ENCODE data around the gene MSH5. TPM values are rescaled to one million over a fixed set of nuclear protein-coding genes. Genes with fewer than 3 reads are reported as not detected.

MSH5 gene
- total RNA-seq, 1 experiment from 2014 or later = 13.4 TPM

DNA sequence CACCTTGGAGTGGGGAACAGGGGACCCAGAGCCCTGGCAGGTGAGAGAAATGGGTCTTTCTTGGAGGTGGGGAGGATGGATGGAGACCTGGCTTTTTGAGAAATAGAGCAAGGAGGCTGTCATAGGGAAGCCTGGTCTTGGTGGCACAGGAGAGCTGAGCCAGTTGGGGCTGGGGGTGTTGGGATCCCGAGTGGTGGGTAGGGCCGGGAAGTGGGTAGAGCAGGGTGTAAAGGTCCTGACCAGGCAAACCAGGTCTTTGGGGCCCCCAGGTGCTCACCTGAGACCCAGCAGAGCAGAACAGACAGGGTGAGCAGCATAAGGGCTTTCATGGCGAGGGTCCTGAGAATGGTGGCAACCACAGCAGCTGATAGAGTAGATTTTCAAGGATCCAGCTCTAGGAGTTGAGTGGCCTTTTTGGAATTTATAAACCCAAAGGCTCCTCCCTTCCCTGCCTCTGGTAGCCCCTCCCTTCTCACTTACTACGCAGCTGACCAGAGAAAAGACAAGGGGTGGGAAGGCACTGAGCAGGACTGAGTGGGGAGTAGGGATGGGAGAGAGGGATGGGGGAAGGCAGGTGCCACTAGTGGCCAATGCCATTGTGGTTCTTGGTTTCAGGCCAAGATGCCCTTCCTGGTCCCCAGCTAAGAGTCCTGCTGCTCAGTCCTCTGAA, 18.3 kb upstream of the MSH5 start, which contains the start of gene LY6G6C:
Gene LY6G6C, minus strand, starts transcription at position 396 of the 670 bp plus-strand sequence. Its CDS starts 67 bp downstream, at position 329.
- no peak within 1 kb of the TSS for H3K4me3 ChIP-seq
- H3K9me3 ChIP-seq (replicated peaks) = no peaks in the 10 kb centered on the region
- no peak for DNase-seq

DNA sequence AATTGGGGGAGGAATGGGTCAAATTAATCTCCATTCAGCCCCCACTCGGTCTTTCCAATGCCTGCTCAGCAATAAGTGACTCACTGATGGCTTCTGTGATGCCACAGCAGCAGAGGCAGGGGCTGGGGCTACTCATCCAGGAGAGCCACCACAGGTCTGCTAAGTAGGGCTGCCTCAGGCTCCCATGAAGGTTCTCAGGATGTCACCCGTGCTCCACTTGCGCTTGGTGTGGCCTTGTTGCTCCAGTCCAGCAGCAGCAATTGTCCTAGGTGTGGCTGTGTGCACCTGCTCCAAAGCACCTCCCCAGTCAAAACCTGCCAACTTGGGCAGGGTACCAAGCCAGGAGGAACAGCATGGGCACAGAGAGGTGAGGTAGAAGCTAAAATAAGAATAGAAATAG, 17.6 kb upstream of the MSH5 start:
- H3K36me3 ChIP-seq = no peaks in the 10 kb centered on the region
- H3K4me3 ChIP-seq = no peak overlapping the region
- H3K27me3 ChIP-seq = no peaks in the 10 kb centered on the region
- no peaks in the 10 kb centered on the region for H3K9me3 ChIP-seq (replicated peaks)
- no peak for DNase-seq
- H3K4me1 ChIP-seq = no peaks in the 10 kb centered on the region
- H3K27ac ChIP-seq = no peak overlapping the region

More for the DNA sequence above, 18.3 kb upstream of the MSH5 start, which contains the start of gene LY6G6C:
- Histone ChIP-seq H3K4me1 (no peaks in the 10 kb centered on the region), H3K27me3 (no peaks in the 10 kb centered on the region), H3K36me3 (no peaks in the 10 kb centered on the region), H3K27ac (no peak within 1 kb of the TSS)

DNA sequence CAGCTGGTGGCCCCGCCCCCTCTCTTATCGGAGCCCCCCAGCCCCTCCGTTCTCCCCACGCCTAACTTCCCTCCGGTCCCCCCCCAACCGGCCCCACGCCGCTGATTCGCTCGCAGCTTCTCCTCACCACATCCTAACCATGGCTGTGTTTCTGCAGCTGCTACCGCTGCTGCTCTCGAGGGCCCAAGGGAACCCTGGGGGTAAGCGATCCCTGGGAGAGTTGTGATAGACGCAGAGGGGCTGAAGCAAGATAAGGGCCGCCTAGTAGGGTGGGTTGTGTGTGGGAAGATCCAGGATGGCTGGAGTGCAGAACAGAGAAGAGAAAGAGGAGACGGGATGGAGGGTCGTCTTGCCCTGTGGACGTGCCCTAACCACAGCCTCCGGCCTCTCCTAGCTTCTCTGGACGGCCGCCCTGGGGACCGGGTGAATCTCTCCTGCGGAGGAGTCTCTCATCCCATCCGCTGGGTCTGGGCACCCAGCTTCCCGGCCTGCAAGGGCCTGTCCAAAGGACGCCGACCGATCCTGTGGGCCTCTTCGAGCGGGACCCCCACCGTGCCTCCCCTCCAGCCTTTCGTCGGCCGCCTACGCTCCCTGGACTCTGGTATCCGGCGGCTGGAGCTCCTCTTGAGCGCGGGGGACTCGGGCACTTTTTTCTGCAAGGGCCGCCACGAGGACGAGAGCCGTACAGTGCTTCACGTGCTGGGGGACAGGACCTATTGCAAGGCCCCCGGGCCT, 16.4 kb upstream of the MSH5 start, which contains the start of gene MPIG6B:
Gene MPIG6B, plus strand, starts transcription at position 129 of the 735 bp plus-strand sequence. Its CDS starts 11 bp downstream, at position 140.
- H3K4me1 ChIP-seq = no peaks in the 10 kb centered on the region
- no peak within 1 kb of the TSS for H3K4me3 ChIP-seq
- H3K36me3 ChIP-seq = no peaks in the 10 kb centered on the region
- peak; percentile 71 to 73 for DNase-seq
- no peaks in the 10 kb centered on the region for H3K9me3 ChIP-seq (replicated peaks)
- H3K27ac ChIP-seq = no peak within 1 kb of the TSS
- H3K27me3 ChIP-seq = no peaks in the 10 kb centered on the region

DNA sequence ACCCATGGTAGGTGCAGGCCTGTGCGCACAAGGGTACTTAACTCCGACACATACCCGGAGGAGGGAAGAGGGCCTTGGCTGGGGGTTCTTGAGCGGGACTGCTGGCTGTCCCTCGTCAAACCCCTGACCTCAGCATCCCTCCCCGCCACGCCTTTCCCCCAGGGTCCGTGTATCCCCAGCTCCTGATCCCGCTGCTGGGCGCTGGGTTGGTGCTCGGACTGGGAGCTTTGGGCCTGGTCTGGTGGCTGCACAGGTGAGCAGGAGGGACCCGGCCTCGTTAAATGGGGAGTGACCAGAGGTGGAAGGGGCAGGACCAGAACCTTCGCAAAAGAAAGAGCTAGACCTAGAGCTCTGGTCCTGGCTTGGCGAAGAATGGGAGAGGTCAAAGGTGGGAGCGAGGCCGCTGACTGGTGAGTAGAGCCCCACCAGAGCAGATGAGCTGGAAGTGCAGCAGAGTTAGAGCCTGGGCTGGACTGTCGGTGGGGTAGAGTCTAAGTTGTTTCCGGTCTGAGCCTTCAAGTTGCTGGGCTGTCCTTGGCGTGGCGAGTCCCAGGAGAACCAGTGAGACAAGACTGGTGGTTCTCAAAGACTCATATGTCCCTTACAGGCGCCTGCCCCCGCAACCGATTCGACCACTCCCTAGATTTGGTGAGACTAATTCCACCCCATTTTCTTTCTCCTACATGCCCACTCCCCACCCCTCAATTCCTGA, 15.7 kb upstream of the MSH5 start:
- no peak overlapping the region for H3K27ac ChIP-seq
- H3K27me3 ChIP-seq = no peaks in the 10 kb centered on the region

DNA sequence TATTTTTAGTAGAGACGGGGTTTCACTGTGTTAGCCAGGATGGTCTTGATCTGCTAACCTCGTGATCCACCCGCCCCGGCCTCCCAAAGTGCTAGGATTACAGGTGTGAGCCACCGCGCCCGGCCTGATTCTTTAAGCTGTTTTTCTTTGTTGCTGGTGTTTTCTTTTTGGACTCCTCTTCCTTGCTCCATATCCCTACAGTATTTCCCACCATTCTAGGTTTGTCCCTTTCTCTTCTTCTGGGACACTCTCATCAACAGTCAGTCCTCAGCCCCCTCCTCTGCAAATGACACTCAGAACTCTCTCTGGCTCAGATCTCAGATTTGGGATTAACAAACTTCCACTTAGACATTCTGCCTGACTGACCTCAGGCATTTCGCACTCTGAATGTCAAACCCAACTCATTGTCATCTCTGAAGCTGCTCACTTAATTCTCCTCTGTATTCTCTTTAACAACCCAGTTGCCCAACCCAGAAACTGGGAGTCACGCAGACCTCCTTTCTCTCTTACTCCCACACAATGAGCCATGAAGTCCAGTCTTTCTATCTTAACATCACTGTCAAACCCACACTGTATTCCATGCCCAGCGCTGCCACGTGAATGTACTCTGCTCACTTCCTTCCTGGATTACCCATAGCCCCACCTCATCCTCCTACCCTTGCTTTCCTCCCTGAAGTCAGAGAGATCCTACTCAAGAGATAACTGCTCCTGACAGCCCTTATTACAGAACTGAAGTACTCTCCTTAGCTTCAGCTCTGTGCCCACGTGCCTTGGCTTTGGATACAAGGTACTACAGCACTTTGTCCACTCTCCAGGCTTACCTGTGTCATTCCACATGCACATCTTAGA, 14.1 kb upstream of the MSH5 start:
- DNase-seq = no peak
- Histone ChIP-seq H3K9me3 (replicated peaks) (no peaks in the 10 kb centered on the region), H3K27ac (no peak overlapping the region), H3K36me3 (peaks cover 2% of the 10 kb centered on the region; the same call in 1 of the 2 replicates), H3K4me3 (no peak overlapping the region), H3K4me1 (0 out of 2 replicates have a peak, but pooled peaks cover 4% of the 10 kb centered on the region), H3K27me3 (no peaks in the 10 kb centered on the region)

More for the DNA sequence above, 15.7 kb upstream of the MSH5 start:
- Histone ChIP-seq H3K9me3 (replicated peaks) (no peaks in the 10 kb centered on the region), H3K4me3 (no peak overlapping the region), H3K4me1 (0 out of 2 replicates have a peak, but pooled peaks cover 4% of the 10 kb centered on the region), H3K36me3 (no peaks in the 10 kb centered on the region)
- no peak for DNase-seq

DNA sequence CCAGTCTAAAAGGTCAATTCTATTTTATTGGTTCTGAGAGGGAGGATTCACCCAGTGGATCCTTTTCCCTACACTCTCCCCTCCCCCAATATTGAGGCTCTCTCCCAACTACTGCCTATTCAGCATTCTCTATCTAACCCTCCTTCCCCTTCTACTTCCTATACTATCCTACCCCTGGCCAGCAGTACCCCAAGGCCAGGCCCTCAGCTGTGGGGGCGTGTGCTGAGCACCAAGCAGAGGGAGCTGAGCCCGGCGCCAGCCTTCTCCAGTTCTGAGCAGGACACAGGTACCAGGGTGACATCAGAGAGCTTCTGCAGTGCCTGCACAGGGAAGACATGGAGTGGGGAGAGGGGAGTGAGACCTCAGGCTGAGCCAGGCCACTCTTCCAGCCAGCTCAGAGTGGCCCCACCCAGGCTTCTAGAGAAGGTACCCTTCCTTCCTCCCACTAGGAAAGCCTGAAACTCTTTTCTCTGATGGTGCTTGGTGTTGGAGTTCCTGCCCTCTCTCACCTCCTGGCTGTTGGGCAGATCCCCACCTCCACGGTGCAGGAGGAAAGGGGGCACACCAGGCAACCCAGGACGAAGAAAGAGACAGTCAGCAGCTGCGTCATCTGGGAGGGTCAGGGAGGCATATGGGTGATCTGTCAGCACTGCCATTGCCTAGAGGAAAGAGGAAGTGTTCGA, 12.6 kb upstream of the MSH5 start:
- Histone ChIP-seq H3K9me3 (replicated peaks) (no peaks in the 10 kb centered on the region), H3K27ac (no peak overlapping the region), H3K4me1 (0 out of 2 replicates have a peak, but pooled peaks cover 4% of the 10 kb centered on the region), H3K4me3 (no peak overlapping the region), H3K27me3 (no peaks in the 10 kb centered on the region), H3K36me3 (peaks cover 16% of the 10 kb centered on the region)
- DNase-seq = no peak

DNA sequence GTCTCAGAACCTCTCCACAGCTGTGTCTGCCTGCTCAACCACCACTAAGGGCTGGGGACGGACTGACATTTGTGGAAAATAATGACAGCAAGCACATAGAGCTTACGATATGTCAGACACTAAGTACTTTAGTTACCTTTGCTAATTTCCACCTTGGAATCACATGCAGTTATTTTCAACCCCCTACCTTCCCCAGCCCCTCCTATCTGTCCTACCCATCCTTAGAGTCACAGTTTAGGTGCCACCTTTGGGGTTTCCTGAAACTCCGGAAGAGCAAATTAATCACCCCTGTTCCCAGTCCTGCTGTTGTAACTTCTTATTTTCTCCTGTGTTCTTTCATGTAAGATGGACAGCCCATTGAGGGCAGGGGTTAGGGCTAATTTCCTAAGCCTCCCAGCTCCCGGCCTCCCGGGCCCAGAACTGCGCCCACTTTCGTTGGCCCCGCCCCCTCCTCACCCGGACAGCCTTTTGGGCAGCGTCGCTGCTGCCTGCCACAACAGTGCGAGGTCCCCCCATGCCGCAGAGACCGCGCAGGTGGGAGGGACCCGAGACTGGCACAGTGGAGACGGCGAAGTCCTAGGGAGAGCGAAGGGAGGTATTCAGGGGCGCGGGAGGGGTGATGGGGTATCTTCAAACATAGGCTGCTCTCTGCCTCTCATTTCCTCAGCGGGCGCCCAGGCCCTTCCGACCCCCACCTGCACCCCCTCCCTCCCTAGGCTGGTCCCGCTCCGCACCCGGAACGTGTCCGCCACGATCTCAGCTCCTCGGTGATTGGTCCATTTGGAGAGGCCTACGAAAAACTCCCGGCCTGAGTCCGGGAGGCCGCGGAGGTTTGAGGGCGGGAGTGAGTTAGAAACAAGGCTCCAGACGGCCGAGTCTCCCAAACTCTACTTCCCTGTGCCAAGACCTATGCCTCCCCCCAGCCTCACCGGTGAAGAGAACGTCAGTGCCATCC, 11.8 kb upstream of the MSH5 start:
- no peak for DNase-seq
- Histone ChIP-seq H3K27ac (no peak overlapping the region), H3K27me3 (no peaks in the 10 kb centered on the region), H3K4me3 (no peak overlapping the region), H3K4me1 (0 out of 2 replicates have a peak, but pooled peaks cover 4% of the 10 kb centered on the region), H3K9me3 (replicated peaks) (no peaks in the 10 kb centered on the region), H3K36me3 (peaks cover 24% of the 10 kb centered on the region)

DNA sequence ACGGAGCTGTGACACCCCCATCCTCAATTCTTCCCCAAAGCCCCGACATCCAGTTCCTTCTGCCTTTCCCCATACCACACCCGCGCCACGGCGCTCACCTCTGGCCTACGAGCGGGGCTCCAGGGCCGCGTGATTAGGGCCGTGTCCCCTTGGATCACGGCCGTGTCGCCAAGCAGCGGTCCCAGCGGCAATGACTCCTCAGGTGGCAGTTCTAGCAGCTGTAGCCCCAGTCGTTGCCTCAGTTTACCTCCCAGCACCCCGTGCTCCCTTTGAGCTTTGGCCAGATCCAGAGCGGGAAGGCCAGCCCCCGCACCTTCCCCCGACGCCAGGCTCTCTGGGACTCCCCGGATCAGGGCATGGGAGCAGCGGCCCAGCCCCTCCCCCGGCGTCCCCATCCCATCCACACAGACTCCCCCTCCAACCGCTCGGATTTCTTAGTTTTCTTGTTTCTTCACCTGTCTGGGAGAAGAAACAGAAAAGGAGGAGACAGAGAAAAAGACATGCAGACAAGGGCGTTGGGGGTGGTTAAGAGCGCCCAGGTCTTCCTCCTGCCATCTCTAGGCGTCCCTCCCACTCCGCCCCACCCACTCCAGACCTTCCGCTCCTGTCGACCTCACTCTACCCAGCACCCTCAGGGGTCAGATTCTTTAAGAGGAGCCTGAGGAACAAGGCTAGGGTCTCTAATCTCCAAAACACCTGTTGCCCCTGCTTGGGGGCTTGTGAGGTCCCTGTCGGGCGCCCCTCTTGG, 10.9 kb upstream of the MSH5 start, which contains the start of gene DDAH2:
Gene DDAH2, minus strand, starts transcription at position 533 of the 748 bp plus-strand sequence. Its CDS starts 138 bp downstream, at position 395.
- Histone ChIP-seq H3K4me1 (0 out of 2 replicates have a peak, but pooled peaks cover 4% of the 10 kb centered on the region), H3K27ac (peak within 1 kb of the TSS; percentile 75), H3K9me3 (replicated peaks) (no peaks in the 10 kb centered on the region), H3K4me3 (peak within 1 kb of the TSS; percentile 73), H3K27me3 (no peaks in the 10 kb centered on the region), H3K36me3 (peaks cover 34% of the 10 kb centered on the region)
- DNase-seq = no peak

DNA sequence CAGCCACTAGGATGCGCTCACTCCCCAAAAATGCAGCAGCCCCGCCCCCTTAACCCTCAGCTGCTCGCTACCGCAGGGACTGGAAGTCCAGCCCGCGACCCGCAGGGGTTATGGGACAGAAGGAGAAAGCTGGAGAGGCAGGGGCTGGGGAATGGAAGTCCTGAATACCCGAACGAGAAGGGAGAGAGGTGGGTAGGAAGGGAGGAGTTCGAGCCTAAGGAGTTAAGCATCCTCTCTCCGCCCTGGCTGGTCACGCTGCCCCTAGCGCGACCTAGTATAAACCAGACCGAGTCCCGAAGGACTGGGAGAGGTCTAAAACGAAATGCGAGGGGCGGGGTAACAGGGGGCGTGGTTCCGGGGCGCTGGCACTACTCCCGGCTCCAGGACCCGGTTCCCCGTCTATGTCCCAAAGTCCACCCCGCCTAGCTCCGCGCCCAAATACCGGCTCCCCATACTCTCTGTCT, 10.3 kb upstream of the MSH5 start:
- 0 out of 2 replicates have a peak, but pooled peaks cover 7% of the 10 kb centered on the region for H3K4me1 ChIP-seq
- peak overlapping the region; percentile 73 for H3K4me3 ChIP-seq
- DNase-seq = peak; percentile 95
- peak overlapping the region; percentile 75 for H3K27ac ChIP-seq
- H3K9me3 ChIP-seq (replicated peaks) = no peaks in the 10 kb centered on the region
- H3K36me3 ChIP-seq = peaks cover 37% of the 10 kb centered on the region
- no peaks in the 10 kb centered on the region for H3K27me3 ChIP-seq

DNA sequence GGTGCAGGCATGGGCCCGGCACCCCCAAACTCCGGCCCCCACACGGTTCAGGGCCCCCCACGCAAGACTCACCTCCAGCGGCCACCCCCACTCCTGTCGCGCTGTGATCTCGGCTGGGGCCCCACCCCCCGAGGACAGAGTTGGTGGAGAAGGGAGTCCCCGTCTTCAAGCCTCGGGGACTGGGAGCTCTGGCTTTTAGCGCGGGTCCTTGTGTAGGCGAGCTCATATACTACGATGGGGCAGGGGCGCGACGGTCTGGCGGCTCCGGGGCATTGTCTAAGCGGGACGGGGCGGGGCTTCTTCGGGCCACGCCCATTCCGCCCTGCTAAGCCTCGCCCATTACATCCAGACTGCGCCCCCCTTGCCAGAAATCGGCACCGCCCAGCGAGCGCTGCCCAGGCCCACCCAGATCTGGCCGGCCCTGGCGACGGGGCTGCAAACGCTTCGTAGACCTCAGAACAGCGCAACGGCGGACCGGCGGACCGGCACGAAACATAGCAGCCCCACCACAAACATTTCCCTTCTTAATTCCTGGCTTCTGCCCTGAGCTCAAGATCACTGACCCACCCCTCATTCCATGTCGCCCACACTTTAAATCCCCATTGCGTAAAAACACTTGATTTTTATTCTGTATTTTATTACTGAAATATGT, 9.7 kb upstream of the MSH5 start:
- Histone ChIP-seq H3K4me3 (peak overlapping the region; percentile 73), H3K36me3 (peaks cover 37% of the 10 kb centered on the region), H3K4me1 (0 out of 2 replicates have a peak, but pooled peaks cover 8% of the 10 kb centered on the region), H3K27me3 (no peaks in the 10 kb centered on the region), H3K9me3 (replicated peaks) (no peaks in the 10 kb centered on the region), H3K27ac (peak overlapping the region; percentile 75)
- peak; percentile 88 to 91 for DNase-seq

DNA sequence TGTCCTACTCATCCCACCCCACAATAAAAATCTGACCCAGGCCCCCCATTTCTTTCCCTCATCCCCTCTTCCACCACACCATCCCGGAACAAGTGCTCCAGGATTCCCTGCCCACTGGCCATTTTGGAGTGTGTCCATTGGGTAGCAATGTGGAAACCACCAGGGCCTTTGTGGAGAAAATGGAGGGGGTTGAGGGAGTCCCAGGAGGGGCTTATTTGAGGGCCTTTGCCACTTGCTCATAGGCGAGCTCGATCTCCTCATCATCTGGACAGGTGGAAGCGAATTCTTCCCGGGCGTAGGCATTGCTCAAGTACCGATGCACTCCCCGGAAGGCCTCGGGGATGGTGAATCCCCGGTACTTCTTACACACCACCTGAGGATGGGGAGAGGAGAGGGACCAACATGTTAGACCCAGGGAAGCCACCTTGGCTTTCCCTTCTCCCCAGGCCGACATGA, 9.1 kb upstream of the MSH5 start:
- Histone ChIP-seq H3K9me3 (replicated peaks) (no peaks in the 10 kb centered on the region), H3K4me1 (0 out of 2 replicates have a peak, but pooled peaks cover 8% of the 10 kb centered on the region), H3K4me3 (peak overlapping the region; percentile 73; the same call in 1 of the 2 replicates), H3K27ac (no peak overlapping the region), H3K27me3 (no peaks in the 10 kb centered on the region), H3K36me3 (peaks cover 37% of the 10 kb centered on the region)
- DNase-seq = no peak
